ENCODE data around the gene SLC5A4. TPM values are rescaled to one million over a fixed set of nuclear protein-coding genes. Genes with fewer than 3 reads are reported as not detected.

SLC5A4 gene
- polyA plus RNA-seq, 1 donor (not counting 4 experiments of a cell fraction or from before 2014, with no cell fraction given), result not detected

GRCh38 chr22:32218470-32218869, 36.7 kb downstream of the SLC5A4 start:
- no peaks in the 10 kb centered on the region for H3K36me3 ChIP-seq (ENCODE audit: control insufficient read depth in 2 of 2, extremely low read depth in 1 of 2, insufficient read depth in 2 of 2, low read length in 2 of 2)
- no peaks in the 10 kb centered on the region for H4K20me1 ChIP-seq (ENCODE audit: control insufficient read depth, extremely low read depth, insufficient read depth, low read length)
- no peaks in the 10 kb centered on the region for H3K4me1 ChIP-seq (ENCODE audit: control insufficient read depth, extremely low read depth, insufficient read depth, low read length)
- FAIRE-seq, result no peak
- no peaks in the 10 kb centered on the region for H3K79me2 ChIP-seq (ENCODE audit: control insufficient read depth, insufficient read depth, low read length)
- no peak overlapping the region for H3K9ac ChIP-seq (ENCODE audit: control insufficient read depth, extremely low read depth, insufficient read depth, low read length)
- H3K27me3 ChIP-seq (ENCODE audit: control insufficient read depth, extremely low read depth, insufficient read depth, low read length), result no peaks in the 10 kb centered on the region
- H3K27ac ChIP-seq (ENCODE audit: control insufficient read depth, insufficient read depth, low read length), result no peak overlapping the region
- H3K9me1 ChIP-seq (ENCODE audit: control insufficient read depth, extremely low read depth, insufficient read depth, low read length), result no peaks in the 10 kb centered on the region
- no peak for DNase-seq (ENCODE audit: low read depth, low spot score)
- TF ChIP-seq, protein P1, sequence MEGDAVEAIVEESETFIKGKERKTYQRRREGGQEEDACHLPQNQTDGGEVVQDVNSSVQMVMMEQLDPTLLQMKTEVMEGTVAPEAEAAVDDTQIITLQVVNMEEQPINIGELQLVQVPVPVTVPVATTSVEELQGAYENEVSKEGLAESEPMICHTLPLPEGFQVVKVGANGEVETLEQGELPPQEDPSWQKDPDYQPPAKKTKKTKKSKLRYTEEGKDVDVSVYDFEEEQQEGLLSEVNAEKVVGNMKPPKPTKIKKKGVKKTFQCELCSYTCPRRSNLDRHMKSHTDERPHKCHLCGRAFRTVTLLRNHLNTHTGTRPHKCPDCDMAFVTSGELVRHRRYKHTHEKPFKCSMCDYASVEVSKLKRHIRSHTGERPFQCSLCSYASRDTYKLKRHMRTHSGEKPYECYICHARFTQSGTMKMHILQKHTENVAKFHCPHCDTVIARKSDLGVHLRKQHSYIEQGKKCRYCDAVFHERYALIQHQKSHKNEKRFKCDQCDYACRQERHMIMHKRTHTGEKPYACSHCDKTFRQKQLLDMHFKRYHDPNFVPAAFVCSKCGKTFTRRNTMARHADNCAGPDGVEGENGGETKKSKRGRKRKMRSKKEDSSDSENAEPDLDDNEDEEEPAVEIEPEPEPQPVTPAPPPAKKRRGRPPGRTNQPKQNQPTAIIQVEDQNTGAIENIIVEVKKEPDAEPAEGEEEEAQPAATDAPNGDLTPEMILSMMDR (optimal IDR thresholded peaks at IDR 0.05 in 1 of 3, IDR thresholded peaks at IDR 0.05 in 1 of 3, conservative IDR thresholded peaks at IDR 0.05 in 1 of 3; ENCODE audit: extremely low read depth in 1 of 3, insufficient read depth in 2 of 3, low read length in 3 of 3), result no peak
- no peak for TF ChIP-seq EZH2 (IDR thresholded peaks at IDR 0.05; ENCODE audit: low read length)
- no peak overlapping the region for H2AFZ ChIP-seq (ENCODE audit: control insufficient read depth, low read length)
- no peaks in the 10 kb centered on the region for H3K9me3 ChIP-seq (ENCODE audit: control insufficient read depth, low read depth, low read length)
- dilution Hi-C loops (cut with MboI; ENCODE audit: extremely low pct_ligation_motif_present, low sequenced_read_pairs), result no loop called here
- H3K4me2 ChIP-seq (ENCODE audit: control insufficient read depth, extremely low read depth, insufficient read depth, low read depth, low read length), result no peak overlapping the region
- H3K4me3 ChIP-seq (ENCODE audit: control insufficient read depth in 2 of 3, extremely low read depth in 1 of 3, insufficient read depth in 2 of 3, low read depth in 1 of 3, low read length in 3 of 3), result no peak overlapping the region

DNA sequence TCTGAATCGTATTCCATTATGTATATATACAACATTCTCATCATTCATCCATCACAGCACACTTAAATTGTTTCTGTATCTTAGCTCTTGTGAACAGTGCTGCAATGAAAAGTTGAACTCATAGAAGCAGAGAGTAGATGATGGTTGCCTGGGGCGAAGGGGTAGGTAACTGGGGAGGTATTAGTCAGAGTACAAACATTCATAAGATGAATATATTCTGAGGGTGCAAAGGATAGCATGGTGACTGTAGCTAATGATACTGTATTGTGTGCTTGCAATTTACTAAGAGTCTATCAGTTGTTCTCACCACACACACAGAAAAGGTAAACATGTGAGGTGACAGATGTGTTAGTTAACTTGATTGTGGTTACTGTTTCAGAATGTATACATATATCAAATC, 37.7 kb downstream of the SLC5A4 start:
- Histone ChIP-seq H3K4me2 (ENCODE audit: control insufficient read depth, extremely low read depth, insufficient read depth, low read depth, low read length) (no peak overlapping the region), H4K20me1 (ENCODE audit: control insufficient read depth, extremely low read depth, insufficient read depth, low read length) (no peaks in the 10 kb centered on the region), H3K27ac (ENCODE audit: control insufficient read depth, insufficient read depth, low read length) (no peak overlapping the region), H3K79me2 (ENCODE audit: control insufficient read depth, insufficient read depth, low read length) (no peaks in the 10 kb centered on the region), H2AFZ (ENCODE audit: control insufficient read depth, low read length) (no peak overlapping the region), H3K9me3 (ENCODE audit: control insufficient read depth, low read depth, low read length) (no peaks in the 10 kb centered on the region), H3K9me1 (ENCODE audit: control insufficient read depth, extremely low read depth, insufficient read depth, low read length) (no peaks in the 10 kb centered on the region), H3K36me3 (ENCODE audit: control insufficient read depth in 2 of 2, extremely low read depth in 1 of 2, insufficient read depth in 2 of 2, low read length in 2 of 2) (no peaks in the 10 kb centered on the region), H3K9ac (ENCODE audit: control insufficient read depth, extremely low read depth, insufficient read depth, low read length) (no peak overlapping the region), H3K27me3 (ENCODE audit: control insufficient read depth, extremely low read depth, insufficient read depth, low read length) (no peaks in the 10 kb centered on the region), H3K4me3 (ENCODE audit: control insufficient read depth in 2 of 3, extremely low read depth in 1 of 3, insufficient read depth in 2 of 3, low read depth in 1 of 3, low read length in 3 of 3) (no peak overlapping the region), H3K4me1 (ENCODE audit: control insufficient read depth, extremely low read depth, insufficient read depth, low read length) (no peaks in the 10 kb centered on the region)
- no peak for FAIRE-seq
- dilution Hi-C loops (cut with MboI; ENCODE audit: extremely low pct_ligation_motif_present, low sequenced_read_pairs), result no loop called here
- DNase-seq (ENCODE audit: low read depth, low spot score), result no peak
- TF ChIP-seq, protein P1 (optimal IDR thresholded peaks at IDR 0.05 in 1 of 3, IDR thresholded peaks at IDR 0.05 in 1 of 3, conservative IDR thresholded peaks at IDR 0.05 in 1 of 3; ENCODE audit: extremely low read depth in 1 of 3, insufficient read depth in 2 of 3, low read length in 3 of 3), result no peak
